Osteocyte (in vitro differentiated cells): Measurements from ENCODE around the gene EEF1AKMT4. TPM values are rescaled to one million over a fixed set of nuclear protein-coding genes. Genes with fewer than 3 reads are reported as not detected.

ENCODE experiments used
- DNase-seq: peaks from one replicate; pipeline ENCODE4 v3.0.0; 2021; ENCODE audit warnings: mixed read lengths; ENCODE audit not compliant: unreplicated experiment; ENCODE audit errors: extremely low spot score
- H3K27ac Mint-ChIP-seq: one replicate; pipeline ENCODE4 v1.8.0; 2021; ENCODE audit warnings: mild to moderate bottlenecking, mixed read lengths; ENCODE audit not compliant: unreplicated experiment
- H3K27me3 Mint-ChIP-seq: one replicate; pipeline ENCODE4 v1.8.0; 2021; ENCODE audit warnings: mixed read lengths; ENCODE audit not compliant: unreplicated experiment
- H3K36me3 Mint-ChIP-seq: one replicate; pipeline ENCODE4 v1.8.0; 2021; ENCODE audit warnings: mixed read lengths; ENCODE audit not compliant: unreplicated experiment
- H3K4me1 Mint-ChIP-seq: one replicate; pipeline ENCODE4 v1.8.0; 2021; ENCODE audit warnings: mixed read lengths; ENCODE audit not compliant: unreplicated experiment
- H3K4me3 Mint-ChIP-seq: one replicate; pipeline ENCODE4 v1.8.0; 2021; ENCODE audit warnings: mild to moderate bottlenecking, moderate library complexity, mixed read lengths; ENCODE audit not compliant: unreplicated experiment
- H3K9me3 Mint-ChIP-seq: one replicate; pipeline ENCODE4 v1.8.0; 2021; ENCODE audit warnings: mixed read lengths; ENCODE audit not compliant: unreplicated experiment
- total RNA-seq: library from RNA; stranded (reverse); gene quantifications from 2 replicates; pipeline ENCODE4 v1.2.1, GENCODE V29; 2021
- TF ChIP-seq, protein P1 (sequence below): fragments of 200-600 bp; sonication (generic); IDR thresholded peaks from 2 replicates; pipeline ENCODE4 v1.5.0; 2021; ENCODE audit warnings: antibody characterized with exemption, mild to moderate bottlenecking, moderate library complexity

The EEF1AKMT4 gene
- total RNA-seq, 1 donor from 2014 or later = 4.5 TPM

DNA sequence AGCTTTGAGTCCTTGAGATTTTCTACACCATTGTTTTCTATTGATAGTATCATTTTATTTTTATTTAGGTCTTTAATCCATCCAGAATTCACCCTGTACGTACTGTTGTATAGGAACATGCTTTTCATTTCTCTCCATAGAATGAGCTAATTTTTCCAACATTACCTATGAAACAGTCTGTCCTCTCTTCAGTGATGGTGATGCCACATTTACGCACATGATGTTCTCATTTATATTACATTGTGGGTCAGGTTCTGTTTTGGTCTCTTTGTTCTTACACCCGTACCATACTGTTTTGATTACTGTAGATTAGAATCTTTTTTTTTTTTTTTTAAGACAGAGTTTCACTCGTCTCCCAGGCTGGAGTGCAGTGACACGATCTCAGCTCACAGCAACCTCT, 37.8 kb upstream of the EEF1AKMT4 start:
- peaks cover 44% of the 10 kb centered on the region for H3K27me3 Mint-ChIP-seq
- DNase-seq = no peak
- TF ChIP-seq, protein P1, sequence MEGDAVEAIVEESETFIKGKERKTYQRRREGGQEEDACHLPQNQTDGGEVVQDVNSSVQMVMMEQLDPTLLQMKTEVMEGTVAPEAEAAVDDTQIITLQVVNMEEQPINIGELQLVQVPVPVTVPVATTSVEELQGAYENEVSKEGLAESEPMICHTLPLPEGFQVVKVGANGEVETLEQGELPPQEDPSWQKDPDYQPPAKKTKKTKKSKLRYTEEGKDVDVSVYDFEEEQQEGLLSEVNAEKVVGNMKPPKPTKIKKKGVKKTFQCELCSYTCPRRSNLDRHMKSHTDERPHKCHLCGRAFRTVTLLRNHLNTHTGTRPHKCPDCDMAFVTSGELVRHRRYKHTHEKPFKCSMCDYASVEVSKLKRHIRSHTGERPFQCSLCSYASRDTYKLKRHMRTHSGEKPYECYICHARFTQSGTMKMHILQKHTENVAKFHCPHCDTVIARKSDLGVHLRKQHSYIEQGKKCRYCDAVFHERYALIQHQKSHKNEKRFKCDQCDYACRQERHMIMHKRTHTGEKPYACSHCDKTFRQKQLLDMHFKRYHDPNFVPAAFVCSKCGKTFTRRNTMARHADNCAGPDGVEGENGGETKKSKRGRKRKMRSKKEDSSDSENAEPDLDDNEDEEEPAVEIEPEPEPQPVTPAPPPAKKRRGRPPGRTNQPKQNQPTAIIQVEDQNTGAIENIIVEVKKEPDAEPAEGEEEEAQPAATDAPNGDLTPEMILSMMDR = no peak
- no peak overlapping the region for H3K4me3 Mint-ChIP-seq
- H3K4me1 Mint-ChIP-seq = no peaks in the 10 kb centered on the region
- no peaks in the 10 kb centered on the region for H3K9me3 Mint-ChIP-seq
- no peak overlapping the region for H3K27ac Mint-ChIP-seq
- H3K36me3 Mint-ChIP-seq = no peaks in the 10 kb centered on the region

DNA sequence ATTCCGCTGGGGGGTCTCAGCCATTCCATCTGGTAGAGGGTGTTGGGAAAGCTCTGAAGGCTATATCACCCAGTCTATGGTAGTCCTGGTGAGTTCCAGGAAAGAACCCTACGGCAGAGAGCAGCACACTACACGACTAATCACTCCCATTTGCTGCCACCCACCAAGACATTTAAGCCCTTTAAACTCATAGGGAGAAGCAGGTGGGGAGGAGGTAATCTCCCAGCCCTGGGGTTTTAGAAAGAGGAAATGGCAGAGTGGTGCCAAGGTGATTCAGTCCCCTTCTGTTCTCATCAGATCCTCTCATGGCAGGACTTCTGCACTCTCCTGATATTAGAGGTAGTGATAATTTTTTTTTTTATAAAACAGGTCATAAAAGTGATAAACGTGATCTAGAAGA, 30.7 kb upstream of the EEF1AKMT4 start:
- Mint-ChIP-seq H3K27ac (no peak overlapping the region), H3K27me3 (peaks cover 22% of the 10 kb centered on the region), H3K9me3 (no peaks in the 10 kb centered on the region), H3K4me3 (no peak overlapping the region), H3K36me3 (no peaks in the 10 kb centered on the region), H3K4me1 (no peaks in the 10 kb centered on the region)
- DNase-seq = no peak
- TF ChIP-seq, protein P1 = no peak

DNA sequence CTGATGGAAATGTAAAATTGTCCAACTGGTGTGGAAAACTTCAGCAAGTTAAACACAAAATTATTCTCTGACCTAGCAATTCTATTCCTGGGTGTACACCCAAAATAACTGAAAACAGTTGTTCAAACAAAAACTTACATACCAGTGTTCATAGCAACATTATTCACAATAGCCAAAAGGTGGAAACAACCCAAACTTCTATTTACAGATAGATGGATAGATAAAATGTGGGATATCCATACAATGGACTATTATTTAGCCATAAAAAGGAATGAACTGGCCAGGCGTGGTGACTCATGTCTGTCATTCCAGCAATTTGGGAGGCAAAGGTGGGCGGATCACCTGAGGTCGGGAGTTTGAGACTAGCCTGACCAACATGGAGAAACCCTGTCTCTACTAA, 27.0 kb upstream of the EEF1AKMT4 start:
- Mint-ChIP-seq H3K27ac (no peak overlapping the region), H3K27me3 (peaks cover 27% of the 10 kb centered on the region), H3K9me3 (no peaks in the 10 kb centered on the region), H3K4me1 (no peaks in the 10 kb centered on the region), H3K36me3 (no peaks in the 10 kb centered on the region), H3K4me3 (no peak overlapping the region)
- DNase-seq = no peak
- TF ChIP-seq, protein P1 = no peak

DNA sequence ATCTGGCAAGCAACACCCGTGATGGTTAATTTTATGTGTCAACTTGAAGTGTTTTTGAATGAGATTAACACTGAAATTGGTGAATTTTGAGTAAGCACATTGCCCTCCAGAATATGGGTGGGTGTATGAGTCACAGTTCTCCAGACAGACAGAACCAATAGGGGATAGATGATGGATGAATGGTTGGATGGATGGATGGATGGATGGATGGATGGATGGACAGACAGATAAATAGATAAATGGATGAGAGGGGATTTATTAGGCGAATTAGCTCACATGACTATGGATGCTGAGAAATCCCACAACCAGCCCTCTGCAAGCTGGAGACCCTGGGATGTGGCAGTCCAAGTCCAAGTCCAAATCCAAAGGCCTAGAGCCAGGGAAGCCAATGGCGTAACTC, 25.5 kb upstream of the EEF1AKMT4 start:
- Mint-ChIP-seq H3K27me3 (peaks cover 36% of the 10 kb centered on the region), H3K36me3 (no peaks in the 10 kb centered on the region), H3K4me1 (no peaks in the 10 kb centered on the region), H3K4me3 (no peak overlapping the region), H3K27ac (no peak overlapping the region), H3K9me3 (no peaks in the 10 kb centered on the region)
- TF ChIP-seq, protein P1 = no peak
- no peak for DNase-seq

DNA sequence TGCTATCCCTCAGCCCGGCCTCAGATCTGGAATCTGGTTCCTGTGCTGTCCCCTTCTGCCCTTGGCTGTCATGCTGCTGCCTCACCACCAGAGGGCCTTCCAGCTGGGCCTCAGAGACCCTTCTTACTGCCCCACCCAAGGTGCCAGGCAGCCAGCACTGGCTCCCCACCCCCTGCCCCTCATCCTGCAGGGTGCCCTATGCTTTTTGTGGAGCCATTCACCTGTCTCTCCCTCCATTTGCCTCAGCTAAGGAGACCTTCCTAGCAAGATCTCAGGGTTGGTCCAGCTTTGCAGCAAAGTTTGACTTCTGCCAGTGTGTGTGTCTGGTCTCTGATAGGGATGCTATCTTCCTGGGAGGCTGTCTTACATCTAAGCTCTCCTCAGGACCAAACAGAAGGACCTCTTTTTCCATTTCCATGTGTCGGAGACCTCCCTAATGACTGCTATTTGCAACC, 22.0 kb upstream of the EEF1AKMT4 start:
- no peak for DNase-seq
- TF ChIP-seq, protein P1 = peak; percentile 73
- Mint-ChIP-seq H3K4me1 (peaks cover 5% of the 10 kb centered on the region), H3K4me3 (no peak overlapping the region), H3K36me3 (no peaks in the 10 kb centered on the region), H3K27ac (no peak overlapping the region), H3K27me3 (peaks cover 50% of the 10 kb centered on the region), H3K9me3 (no peaks in the 10 kb centered on the region)
